ENCODE data around the gene SHH.

GRCh38 chr7:155803418-155804376, 8.6 kb downstream of the SHH start:
- TF ChIP-seq ZNF253 (CRISPR knock-in tag; IDR thresholded peaks at IDR 0.05; ENCODE audit: borderline replicate concordance) (no peak), TIGD3 (CRISPR knock-in tag; IDR thresholded peaks at IDR 0.05; ENCODE audit: borderline replicate concordance) (no peak), ZNF713 (CRISPR knock-in tag; IDR thresholded peaks at IDR 0.05) (no peak), ZNF501 (CRISPR knock-in tag; IDR thresholded peaks at IDR 0.05) (no peak), CTCF (CRISPR knock-in tag; IDR thresholded peaks at IDR 0.05) (no peak)

Data from HepG2 (cell line).